ENCODE data around the gene BTBD3.

The BTBD3 gene

DNA sequence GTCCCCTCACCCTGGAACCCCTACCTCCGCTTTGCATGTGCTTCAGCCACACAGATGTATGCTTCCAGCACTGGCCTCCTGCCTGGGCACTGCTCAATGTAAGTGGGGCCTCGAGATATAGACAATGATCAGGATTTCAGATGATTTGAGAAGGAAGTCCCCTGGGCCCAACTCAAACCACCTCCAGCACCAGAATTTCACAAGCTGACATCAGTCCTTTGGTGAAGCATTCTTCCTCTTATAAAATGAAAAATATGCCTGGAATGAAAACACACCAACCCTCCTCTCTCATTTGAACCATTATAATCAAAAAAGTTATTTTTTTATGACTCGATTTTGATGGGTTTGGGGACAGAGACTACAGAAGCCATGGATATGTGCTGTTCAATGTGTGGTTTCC is 48.5 kb downstream of the BTBD3 start:
- no peak for DNase-seq (ENCODE audit: low read depth in 2 of 2)

GRCh38 chr20:11970243-11970836 is 52.6 kb downstream of the BTBD3 start:
- DNase-seq (ENCODE audit: low read depth in 2 of 2) = no peak

GRCh38 chr20:11972478-11972877 is 54.8 kb downstream of the BTBD3 start:
- DNase-seq (ENCODE audit: low read depth in 2 of 2) = no peak

Measured in stimulated activated CD4-positive, alpha-beta T cell treated with anti-CD3 and anti-CD28 coated beads, Interleukin-15, amount 100 ng/mL, for 48 hours (primary cell).